ENCODE measurements around the gene CDHR1. TPM values are rescaled to one million over a fixed set of nuclear protein-coding genes. Genes with fewer than 3 reads are reported as not detected.

Gene CDHR1
- total and polyA plus RNA-seq, 2 of the 8 experiments (the other 6 are each of a cell fraction or from before 2014, with no cell fraction given) = 3.9 to 10.5 TPM

DNA sequence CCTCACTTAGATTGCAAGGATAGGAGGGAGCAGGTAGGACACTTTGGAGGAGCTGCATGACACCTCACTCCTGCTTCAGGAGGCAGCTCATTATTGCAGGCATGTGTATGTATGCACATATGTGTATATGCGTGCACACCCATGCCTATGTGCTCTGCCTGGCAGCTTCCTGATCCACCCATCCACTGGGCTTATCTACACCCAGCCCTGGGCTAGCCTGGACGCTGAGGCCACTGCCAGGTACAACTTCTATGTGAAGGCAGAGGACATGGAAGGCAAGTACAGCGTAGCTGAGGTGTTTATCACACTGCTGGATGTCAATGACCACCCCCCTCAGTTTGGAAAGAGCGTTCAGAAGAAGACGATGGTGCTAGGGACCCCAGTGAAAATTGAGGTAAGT is 17.7 kb downstream of the CDHR1 start:
- Histone ChIP-seq H3K4me2 (ENCODE audit: insufficient read depth in 1 of 2, low read depth in 2 of 2, low read length in 2 of 2) (no peak overlapping the region), H3K4ac (replicated peaks; ENCODE audit: insufficient read length, low read depth, low read length) (no peak overlapping the region), H3K36me3 (ENCODE audit: control insufficient read depth in 2 of 4, insufficient read depth in 4 of 4, low read length in 3 of 4) (no peaks in the 10 kb centered on the region), H4K20me1 (replicated peaks in 1 of 2; ENCODE audit: control insufficient read depth in 1 of 2, insufficient read depth in 2 of 2, low read length in 2 of 2) (no peaks in the 10 kb centered on the region), H3K56ac (replicated peaks; ENCODE audit: insufficient read length, low read depth, low read length) (no peak overlapping the region), H3K23ac (ENCODE audit: insufficient read length) (no peak overlapping the region), H4K8ac (ENCODE audit: extremely low read depth, insufficient read depth, low read length) (no peak overlapping the region), H3K9ac (replicated peaks in 1 of 4; ENCODE audit: extremely low read depth in 1 of 4, low read depth in 3 of 4, low read length in 3 of 4) (no peak overlapping the region), H3K4me1 (replicated peaks in 1 of 4; ENCODE audit: control insufficient read depth in 3 of 4, insufficient read depth in 4 of 4, low read length in 3 of 4) (peaks cover 0 to 4% (median 0%) of the 10 kb centered on the region in 4 experiments; a peak in 1 of 7 replicates), H2BK15ac (ENCODE audit: low read length) (no peak overlapping the region), H3K18ac (ENCODE audit: extremely low read depth, low read length) (no peak overlapping the region), H3K27ac (ENCODE audit: low read depth, low read length) (no peak overlapping the region), H2BK20ac (ENCODE audit: low read length) (no peak overlapping the region), H4K91ac (replicated peaks; ENCODE audit: insufficient read length, low read length) (no peak overlapping the region), H3K79me1 (ENCODE audit: low read depth, low read length) (no peaks in the 10 kb centered on the region), H3K27me3 (replicated peaks in 1 of 4; ENCODE audit: control insufficient read depth in 3 of 4, extremely low read depth in 1 of 4, insufficient read depth in 3 of 4, low read length in 3 of 4) (no peaks in the 10 kb centered on the region), H3K9me3 (ENCODE audit: insufficient read depth in 2 of 2, low read depth in 1 of 2, low read length in 1 of 2) (no peaks in the 10 kb centered on the region), H2BK120ac (replicated peaks; ENCODE audit: low read depth, low read length) (no peak overlapping the region), H3K4me3 (ENCODE audit: extremely low read depth in 1 of 4, insufficient read depth in 2 of 4, low read depth in 3 of 4, low read length in 4 of 4) (no peak overlapping the region), H2BK12ac (ENCODE audit: low read depth, low read length) (no peak overlapping the region), H3K79me2 (ENCODE audit: control insufficient read depth in 1 of 2, insufficient read depth in 2 of 2, low read length in 2 of 2) (no peaks in the 10 kb centered on the region), H2AFZ (ENCODE audit: low read length) (no peak overlapping the region), H3K14ac (ENCODE audit: insufficient read length) (no peak overlapping the region), H3K23me2 (ENCODE audit: low read depth, low read length) (no peaks in the 10 kb centered on the region), H2AK5ac (ENCODE audit: low read depth, low read length) (no peak overlapping the region), H2BK5ac (ENCODE audit: low read depth, low read length) (no peak overlapping the region), H4K5ac (ENCODE audit: insufficient read length, low read depth, low read length) (no peak overlapping the region)
- FAIRE-seq (no peak), DNase-seq (ENCODE audit: low read depth in 1 of 2, low spot score in 2 of 2) (no peak)
- POLR2A ChIA-PET (ENCODE audit: partially characterized antibody) = interaction anchor here (0.7 kb wide), 1 partner anchor 9 kb away, joined by 4 read pairs; no protein-coding TSS in a partner anchor
- CTCF ChIA-PET (ENCODE audit: partially characterized antibody) = interaction anchor here (0.6 to 8.8 kb wide), 17 partner anchors 8 to 340 kb away, joined by 3 to 113 read pairs (median 4); no protein-coding TSS in a partner anchor
- WGBS, 2 experiments (ENCODE audit: extremely low coverage in 1 of 2, insufficient coverage in 1 of 2, insufficient read length in 1 of 2, insufficient replicate concordance in 2 of 2, low coverage in 1 of 2, low lambda C conversion rate in 2 of 2, missing lambda C conversion rate in 1 of 2) = 90% methylated on average over 5 of the region's 5 CpGs; no CpG with 5 or more reads in 1 of the 2 experiments
- TF ChIP-seq JUN (IDR thresholded peaks at IDR 0.05; ENCODE audit: low read depth, low read length) = no peak
- TF ChIP-seq TAF7 (optimal IDR thresholded peaks at IDR 0.05; ENCODE audit: borderline replicate concordance, low read depth, low read length) = no peak
- TF ChIP-seq ASH2L (IDR thresholded peaks at IDR 0.05; ENCODE audit: low read length) = no peak
- TF ChIP-seq RXRA (IDR thresholded peaks at IDR 0.05; ENCODE audit: insufficient read depth, low read depth, low read length) = no peak
- TF ChIP-seq TAF1 (IDR thresholded peaks at IDR 0.05; ENCODE audit: low read depth, low read length) = no peak
- TF ChIP-seq BCL11A (IDR thresholded peaks at IDR 0.05; ENCODE audit: low read depth in 2 of 2, low read length in 2 of 2) = no peak
- no peak for TF ChIP-seq EZH2 (IDR thresholded peaks at IDR 0.05; ENCODE audit: low read depth, low read length, severe bottlenecking)
- TF ChIP-seq TBP (IDR thresholded peaks at IDR 0.05; ENCODE audit: low read depth, low read length) = no peak
- no peak for TF ChIP-seq SIX5 (IDR thresholded peaks at IDR 0.05; ENCODE audit: low read depth, low read length)
- TF ChIP-seq NRF1 (IDR thresholded peaks at IDR 0.05; ENCODE audit: low read depth, low read length) = no peak
- no peak for TF ChIP-seq RFX5 (IDR thresholded peaks at IDR 0.05; ENCODE audit: borderline replicate concordance, low read depth, low read length)
- no peak for TF ChIP-seq SP1 (IDR thresholded peaks at IDR 0.05; ENCODE audit: low read depth, low read length)
- no peak for TF ChIP-seq MAX (IDR thresholded peaks at IDR 0.05)
- TF ChIP-seq CHD2 (IDR thresholded peaks at IDR 0.05; ENCODE audit: low read length) = no peak

Measured in H1 (cell line).